Ascending aorta (tissue), 2 donors: ENCODE measurements around the gene NLRP8. TPM values are rescaled to one million over a fixed set of nuclear protein-coding genes. Genes with fewer than 3 reads are reported as not detected.
"Not testable (repeated sequence)": the region's sequence is repeated elsewhere in the genome, so short reads cannot be mapped to it uniquely, and the experiment has no call there.

Source experiments
- DNase-seq, 2 donors: peaks; one replicate each; pipeline ENCODE4 v3.0.0-alpha.2; 2019; ENCODE audit warnings: low spot score in 2 of 2
- H3K27ac ChIP-seq, 2 donors: fragments of 200-600 bp; sonication (generic); one replicate each; pipeline ENCODE4 v1.5.1; 2016 to 2017; ENCODE audit warnings: mild to moderate bottlenecking in 1 of 2
- H3K27me3 ChIP-seq: fragments of 200-600 bp; sonication (generic); one replicate; pipeline ENCODE4 v1.5.1; 2017
- H3K36me3 ChIP-seq, 2 donors: fragments of 200-600 bp; sonication (generic); one replicate each; pipeline ENCODE4 v1.5.1; 2016
- H3K4me1 ChIP-seq, 2 donors: fragments of 200-600 bp; sonication (generic); one replicate each; pipeline ENCODE4 v1.5.1; 2016 to 2017; ENCODE audit warnings: mild to moderate bottlenecking in 1 of 2
- H3K4me3 ChIP-seq, 2 donors: fragments of 200-600 bp; sonication (generic); one replicate each; pipeline ENCODE4 v1.5.1; 2016 to 2017; ENCODE audit warnings: mild to moderate bottlenecking in 1 of 2
- H3K9me3 ChIP-seq, 2 donors: fragments of 200-600 bp; sonication (generic); one replicate each; pipeline ENCODE4 v1.5.1; 2016
- intact Hi-C: fragments of 100-400 bp; cut with DNase I; formaldehyde crosslinking; loops from one replicate; pipeline ENCODE4 v1.15.1; 2023
- total RNA-seq: library from RNA; depleted of rRNA; stranded (reverse); fragments of >200 nt; gene quantifications from one replicate; pipeline ENCODE4 v1.1.0, GENCODE V29; 2016
- TF ChIP-seq, protein P1 (sequence below), 3 experiments: fragments of 200-600 bp in 2 of 3; fragments of 450-650 bp in 1 of 3; sonication (generic) in 2 of 3; IDR thresholded peaks; one replicate each; pipeline ENCODE4 v1.5.1; 2016 to 2019; ENCODE audit warnings: antibody characterized with exemption in 3 of 3, mild to moderate bottlenecking in 1 of 3, moderate library complexity in 1 of 3

NLRP8 gene
- total RNA-seq, 1 donor from 2014 or later, result not detected

DNA sequence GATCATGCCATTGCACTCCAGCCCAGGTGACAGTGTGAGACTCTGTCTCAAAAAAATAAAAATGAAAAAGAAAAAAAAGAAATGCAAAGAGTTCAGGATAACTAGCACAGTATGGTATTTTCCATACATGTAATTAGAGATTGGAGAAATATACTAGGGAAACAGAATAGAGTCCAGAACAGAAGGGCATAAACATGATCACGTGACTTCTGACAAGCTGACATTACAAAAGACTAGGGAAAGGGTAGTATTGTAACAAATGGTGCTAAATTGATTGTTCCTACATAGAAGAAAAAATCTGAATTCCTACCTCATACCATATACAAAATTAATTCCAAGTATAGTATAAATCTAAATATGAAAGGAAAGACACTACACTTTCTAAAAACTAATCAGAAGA is 37.6 kb downstream of the NLRP8 start:
- TF ChIP-seq, protein P1, sequence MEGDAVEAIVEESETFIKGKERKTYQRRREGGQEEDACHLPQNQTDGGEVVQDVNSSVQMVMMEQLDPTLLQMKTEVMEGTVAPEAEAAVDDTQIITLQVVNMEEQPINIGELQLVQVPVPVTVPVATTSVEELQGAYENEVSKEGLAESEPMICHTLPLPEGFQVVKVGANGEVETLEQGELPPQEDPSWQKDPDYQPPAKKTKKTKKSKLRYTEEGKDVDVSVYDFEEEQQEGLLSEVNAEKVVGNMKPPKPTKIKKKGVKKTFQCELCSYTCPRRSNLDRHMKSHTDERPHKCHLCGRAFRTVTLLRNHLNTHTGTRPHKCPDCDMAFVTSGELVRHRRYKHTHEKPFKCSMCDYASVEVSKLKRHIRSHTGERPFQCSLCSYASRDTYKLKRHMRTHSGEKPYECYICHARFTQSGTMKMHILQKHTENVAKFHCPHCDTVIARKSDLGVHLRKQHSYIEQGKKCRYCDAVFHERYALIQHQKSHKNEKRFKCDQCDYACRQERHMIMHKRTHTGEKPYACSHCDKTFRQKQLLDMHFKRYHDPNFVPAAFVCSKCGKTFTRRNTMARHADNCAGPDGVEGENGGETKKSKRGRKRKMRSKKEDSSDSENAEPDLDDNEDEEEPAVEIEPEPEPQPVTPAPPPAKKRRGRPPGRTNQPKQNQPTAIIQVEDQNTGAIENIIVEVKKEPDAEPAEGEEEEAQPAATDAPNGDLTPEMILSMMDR (IDR thresholded peaks at IDR 0.05), result no peak
- no peaks in the 10 kb centered on the region for H3K27me3 ChIP-seq
- no peaks in the 10 kb centered on the region for H3K36me3 ChIP-seq
- intact Hi-C loops, result no loop called here
- no peaks in the 10 kb centered on the region for H3K9me3 ChIP-seq
- H3K4me3 ChIP-seq, result no peak overlapping the region
- no peaks in the 10 kb centered on the region for H3K4me1 ChIP-seq
- H3K27ac ChIP-seq, result no peak overlapping the region
- DNase-seq, result no peak

DNA sequence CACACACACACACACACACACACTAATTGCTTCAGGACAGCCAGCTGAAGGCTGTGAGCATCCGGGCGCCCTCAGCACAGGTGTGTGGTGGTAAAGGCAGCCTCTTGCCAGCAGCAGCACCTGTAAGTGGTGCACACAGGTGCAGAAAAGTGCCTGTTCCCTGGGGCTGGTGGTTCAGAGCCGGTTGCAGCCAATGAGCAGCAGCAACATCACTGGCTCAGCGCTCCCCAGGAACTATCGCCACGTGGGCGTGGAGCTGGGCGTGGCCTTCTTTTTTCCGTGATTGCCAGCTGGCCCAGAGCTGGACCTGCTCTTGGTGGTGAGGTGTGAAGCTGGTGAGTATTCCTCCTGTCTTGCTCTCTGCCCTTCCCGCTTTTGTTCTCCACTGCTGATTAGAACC is 38.9 kb downstream of the NLRP8 start, which contains the start of gene NLRP5:
Gene NLRP5 (plus strand): TSS at position 289 of the 400 bp plus-strand sequence.
- Histone ChIP-seq H3K27ac (no peak within 1 kb of the TSS), H3K4me1 (no peaks in the 10 kb centered on the region), H3K27me3 (no peaks in the 10 kb centered on the region), H3K36me3 (no peaks in the 10 kb centered on the region), H3K9me3 (no peaks in the 10 kb centered on the region), H3K4me3 (no peak within 1 kb of the TSS)
- TF ChIP-seq, protein P1 (IDR thresholded peaks at IDR 0.05), result no peak
- DNase-seq, result no peak
- intact Hi-C loops, result no loop called here

DNA sequence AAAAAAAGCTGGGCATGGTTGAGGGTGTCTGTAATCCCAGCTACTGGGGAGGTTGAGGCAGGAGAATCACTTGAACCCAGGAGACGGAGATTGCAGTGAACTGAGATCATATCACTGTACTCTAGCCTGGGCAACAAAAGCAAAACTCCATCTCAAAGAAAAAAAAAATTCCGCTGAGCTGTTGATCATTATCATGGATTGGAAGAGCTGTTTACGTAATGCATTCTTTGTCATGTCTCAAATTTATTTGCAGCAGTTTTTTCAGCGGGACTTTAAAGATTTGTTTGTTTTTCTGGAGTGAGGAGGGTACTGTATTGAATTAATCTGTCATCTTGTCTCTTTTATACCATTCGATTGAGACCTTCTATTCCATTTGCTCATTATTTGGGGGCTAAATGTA is 43.2 kb downstream of the NLRP8 start:
- DNase-seq, result no peak
- H3K9me3 ChIP-seq, result no peaks in the 10 kb centered on the region
- H3K27ac ChIP-seq, result no peak overlapping the region
- H3K4me3 ChIP-seq, result no peak overlapping the region
- intact Hi-C loops, result no loop called here
- TF ChIP-seq, protein P1 (IDR thresholded peaks at IDR 0.05), result no peak
- H3K4me1 ChIP-seq, result no peaks in the 10 kb centered on the region
- no peaks in the 10 kb centered on the region for H3K27me3 ChIP-seq
- H3K36me3 ChIP-seq, result no peaks in the 10 kb centered on the region

DNA sequence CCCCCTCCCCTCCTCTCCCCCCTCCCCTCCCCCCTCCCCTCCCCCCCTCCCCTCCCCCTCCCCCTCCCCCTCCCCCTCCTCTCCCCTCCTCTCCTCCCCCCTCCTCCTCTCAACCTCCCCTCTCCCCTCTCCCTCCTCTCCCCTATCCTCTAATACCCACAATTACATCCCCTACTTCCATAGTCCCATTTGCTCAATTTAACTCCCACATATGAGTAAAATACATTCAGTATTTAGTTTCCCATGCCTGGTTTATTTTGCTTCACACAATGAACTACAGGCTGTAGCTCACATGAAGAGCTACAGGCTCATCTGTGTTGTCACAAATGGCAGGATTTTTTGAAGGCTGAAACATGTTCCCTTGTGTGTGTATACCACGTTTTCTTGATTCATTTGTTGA is 45.9 kb downstream of the NLRP8 start:
- Histone ChIP-seq H3K27me3 (no peaks in the 10 kb centered on the region), H3K27ac (no peak overlapping the region), H3K9me3 (peaks cover 0 to 5% of the 10 kb centered on the region in 2 donors), H3K4me3 (no peak overlapping the region), H3K36me3 (no peaks in the 10 kb centered on the region), H3K4me1 (no peaks in the 10 kb centered on the region)
- no peak for DNase-seq
- intact Hi-C loops, result no loop called here
- TF ChIP-seq, protein P1 (IDR thresholded peaks at IDR 0.05), result no peak

DNA sequence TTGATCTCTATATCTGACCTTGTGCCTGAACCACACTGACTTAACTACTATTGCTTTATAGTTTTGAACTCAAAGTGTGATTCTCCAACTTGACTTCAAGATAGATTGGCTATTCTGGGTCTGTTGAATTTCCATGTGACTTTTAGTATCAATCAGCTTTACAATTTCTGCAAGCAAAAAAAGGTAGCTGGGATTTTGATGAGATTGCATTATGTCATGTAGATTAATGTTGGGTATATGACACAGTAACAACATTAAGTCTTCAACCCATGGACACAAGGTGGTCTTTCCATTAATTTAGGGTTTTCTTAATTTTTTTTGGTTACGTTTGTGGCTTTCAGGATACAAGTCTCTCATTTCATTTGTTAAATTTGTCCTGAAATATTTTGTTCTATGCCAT is 67.1 kb downstream of the NLRP8 start:
- Histone ChIP-seq H3K27me3 (no peaks in the 10 kb centered on the region), H3K27ac (no peak overlapping the region), H3K4me3 (no peak overlapping the region), H3K4me1 (no peaks in the 10 kb centered on the region), H3K9me3 (no peaks in the 10 kb centered on the region), H3K36me3 (no peaks in the 10 kb centered on the region)
- intact Hi-C loops, result no loop called here
- DNase-seq, result no peak
- TF ChIP-seq, protein P1 (IDR thresholded peaks at IDR 0.05), result no peak

DNA sequence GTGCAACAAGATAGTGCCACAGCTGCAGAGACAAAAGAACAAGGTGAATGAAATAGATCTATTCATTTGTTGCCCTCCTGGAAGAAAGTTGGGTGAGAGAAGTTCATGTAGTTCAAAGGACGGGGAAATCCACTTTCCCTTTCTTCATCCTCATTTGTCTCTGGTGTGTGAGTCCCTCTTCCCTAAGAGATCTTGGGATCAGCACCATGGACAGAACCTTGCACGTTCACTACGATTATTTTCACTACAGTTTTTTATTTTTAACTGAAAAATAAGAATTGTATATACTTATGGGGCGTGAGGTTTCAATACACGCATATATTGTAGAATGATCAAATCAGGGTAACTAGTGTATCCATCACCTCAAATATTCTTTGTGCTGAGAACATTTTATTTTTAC is 68.1 kb downstream of the NLRP8 start:
- intact Hi-C loops, result no loop called here
- no peaks in the 10 kb centered on the region for H3K9me3 ChIP-seq

DNA sequence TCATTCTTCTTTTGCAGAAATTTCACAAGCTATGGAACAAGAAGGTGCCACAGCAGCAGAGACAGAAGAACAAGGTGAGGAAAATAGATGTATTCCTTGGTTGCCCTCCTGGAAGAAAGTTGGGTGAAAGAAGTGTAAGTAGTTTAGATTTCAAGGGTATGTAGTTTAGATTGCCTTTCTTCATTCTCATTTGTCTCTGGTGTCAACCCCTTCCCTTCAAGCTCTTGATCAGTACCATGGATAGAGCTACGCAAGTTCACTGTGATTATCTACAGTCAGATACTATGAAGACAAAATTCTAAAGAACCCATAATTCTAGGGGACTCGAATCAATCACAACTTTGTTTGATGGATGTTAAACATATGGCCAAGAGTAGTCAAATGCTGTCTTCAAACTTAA is 71.7 kb downstream of the NLRP8 start:
- DNase-seq, H3K4me3 ChIP-seq, intact Hi-C loops, H3K4me1 ChIP-seq, H3K27me3 ChIP-seq, H3K36me3 ChIP-seq, H3K9me3 ChIP-seq, H3K27ac ChIP-seq: not testable (repeated sequence)

More for the DNA sequence above, 68.1 kb downstream of the NLRP8 start:
- Histone ChIP-seq H3K4me3 (no peak overlapping the region), H3K4me1 (no peaks in the 10 kb centered on the region), H3K36me3 (no peaks in the 10 kb centered on the region), H3K27me3 (no peaks in the 10 kb centered on the region), H3K27ac (no peak overlapping the region)
- TF ChIP-seq, protein P1 (IDR thresholded peaks at IDR 0.05), result no peak
- no peak for DNase-seq

DNA sequence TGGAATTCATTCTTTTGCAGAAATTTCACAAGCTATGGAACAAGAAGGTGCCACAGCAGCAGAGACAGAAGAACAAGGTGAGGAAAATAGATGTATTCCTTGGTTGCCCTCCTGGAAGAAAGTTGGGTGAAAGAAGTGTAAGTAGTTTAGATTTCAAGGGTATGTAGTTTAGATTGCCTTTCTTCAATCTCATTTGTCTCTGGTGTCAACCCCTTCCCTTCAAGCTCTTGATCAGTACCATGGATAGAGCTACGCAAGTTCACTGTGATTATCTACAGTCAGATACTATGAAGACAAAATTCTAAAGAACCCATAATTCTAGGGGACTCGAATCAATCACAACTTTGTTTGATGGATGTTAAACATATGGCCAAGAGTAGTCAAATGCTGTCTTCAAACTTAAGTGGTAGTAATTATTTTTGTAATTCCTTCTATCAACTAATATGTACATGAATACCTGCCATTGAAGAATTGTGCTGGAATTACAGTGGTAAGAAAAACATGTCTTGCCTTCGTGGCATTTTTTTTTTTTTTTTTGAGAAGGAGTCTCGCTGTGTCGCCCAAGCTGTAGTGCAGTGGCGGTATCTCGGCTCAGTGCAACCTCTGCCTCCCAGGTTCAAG is 72.8 kb downstream of the NLRP8 start:
- intact Hi-C loops, H3K4me3 ChIP-seq, H3K9me3 ChIP-seq, H3K36me3 ChIP-seq, DNase-seq, H3K4me1 ChIP-seq, H3K27me3 ChIP-seq, H3K27ac ChIP-seq: not testable (repeated sequence)
